H1 (cell line): ENCODE results near the gene STAT4. TPM values are rescaled to one million over a fixed set of nuclear protein-coding genes. Genes with fewer than 3 reads are reported as not detected.

Source experiments
- CTCF ChIA-PET: fragments of 300-600 bp; sonication (Branson Sonifier 250); formaldehyde crosslinking; loops from one replicate; lab custom pipeline; 2021; ENCODE audit not compliant: partially characterized antibody; lab: Charles Lee
- POLR2A ChIA-PET: fragments of 300-600 bp; sonication (Branson Sonifier 250); formaldehyde crosslinking; loops from one replicate; lab custom pipeline; 2021; ENCODE audit warnings: inconsistent platforms; ENCODE audit not compliant: partially characterized antibody; lab: Charles Lee
- DNase-seq, 2 experiments: peaks; one replicate each; pipeline versions ENCODE4 v3.0.0 to v3.0.0-alpha.2; 2010 to 2022; ENCODE audit warnings: low spot score in 2 of 2, low read depth in 1 of 2, mixed read lengths in 1 of 2
- FAIRE-seq: peaks from 2 replicates; lab custom pipeline; 2011; peaks lifted over from hg19 to GRCh38; lab: Jason Lieb, UNC
- H2AFZ ChIP-seq: 2 replicates; pipeline ENCODE4 v1.8.1; 2012; ENCODE audit warnings: low read length, inconsistent platforms
- H2AK5ac ChIP-seq: 2 replicates; pipeline ENCODE4 v1.6.1; 2013; ENCODE audit warnings: low read depth, low read length
- H2BK120ac ChIP-seq: replicated peaks from 2 replicates; pipeline ENCODE3; 2013; ENCODE audit warnings: low read depth, low read length, inconsistent platforms
- H2BK12ac ChIP-seq: 2 replicates; pipeline ENCODE4 v1.6.1; 2013; ENCODE audit warnings: low read depth, low read length
- H2BK15ac ChIP-seq: 2 replicates; pipeline ENCODE4 v1.6.1; 2013; ENCODE audit warnings: low read length
- H2BK20ac ChIP-seq: 2 replicates; pipeline ENCODE4 v1.6.1; 2013; ENCODE audit warnings: low read length
- H2BK5ac ChIP-seq: 2 replicates; pipeline ENCODE4 v1.6.1; 2013; ENCODE audit warnings: low read depth, low read length
- H3K14ac ChIP-seq: 2 replicates; pipeline ENCODE4 v1.6.1; 2013; ENCODE audit warnings: inconsistent platforms; ENCODE audit not compliant: insufficient read length
- H3K18ac ChIP-seq: 2 replicates; pipeline ENCODE4 v1.6.1; 2013; ENCODE audit warnings: low read length; ENCODE audit errors: extremely low read depth
- H3K23ac ChIP-seq: 2 replicates; pipeline ENCODE4 v1.6.1; 2013; ENCODE audit warnings: inconsistent platforms; ENCODE audit not compliant: insufficient read length
- H3K23me2 ChIP-seq: 2 replicates; pipeline ENCODE4 v1.6.1; 2013; ENCODE audit warnings: low read depth, low read length
- H3K27ac ChIP-seq: 2 replicates; pipeline ENCODE4 v1.6.1; 2011; ENCODE audit warnings: low read depth, low read length, inconsistent platforms
- H3K27me3 ChIP-seq, 4 experiments: replicated peaks in 1 of 4; 1 replicate in 1 of 4; 2 replicates in 3 of 4; pipeline versions ENCODE4 v1.6.1 to v1.8.1; 2011 to 2013; ENCODE audit warnings: low read length in 3 of 4, mild to moderate bottlenecking in 3 of 4, inconsistent platforms in 2 of 4, mixed read lengths in 2 of 4, moderate library complexity in 1 of 4; ENCODE audit not compliant: control insufficient read depth in 3 of 4, insufficient read depth in 3 of 4; ENCODE audit errors: extremely low read depth in 1 of 4
- H3K36me3 ChIP-seq, 4 experiments: 2 replicates each; pipeline versions ENCODE4 v1.6.1 to v1.8.1; 2011 to 2013; ENCODE audit warnings: mild to moderate bottlenecking in 4 of 4, low read length in 3 of 4, moderate library complexity in 2 of 4, control low read depth in 1 of 4, inconsistent platforms in 1 of 4; ENCODE audit not compliant: insufficient read depth in 4 of 4, control insufficient read depth in 2 of 4
- H3K4ac ChIP-seq: replicated peaks from 2 replicates; pipeline ENCODE3; 2013; ENCODE audit warnings: low read length, low read depth, mixed read lengths, inconsistent platforms; ENCODE audit not compliant: insufficient read length
- H3K4me1 ChIP-seq, 4 experiments: replicated peaks in 1 of 4; 1 replicate in 1 of 4; 2 replicates in 3 of 4; pipeline versions ENCODE4 v1.6.1 to v1.8.1; 2011 to 2013; ENCODE audit warnings: low read length in 3 of 4, inconsistent platforms in 2 of 4, mixed read lengths in 1 of 4; ENCODE audit not compliant: insufficient read depth in 4 of 4, control insufficient read depth in 3 of 4
- H3K4me2 ChIP-seq, 2 experiments: 2 replicates each; pipeline versions ENCODE4 v1.6.1 to v1.8.1; 2011 to 2013; ENCODE audit warnings: low read depth in 2 of 2, low read length in 2 of 2, control low read depth in 1 of 2, inconsistent platforms in 1 of 2, mild to moderate bottlenecking in 1 of 2; ENCODE audit not compliant: insufficient read depth in 1 of 2
- H3K4me3 ChIP-seq, 4 experiments: fragments of 200-600, 300-600 bp in 1 of 4; sonication (generic), shearing (Covaris generic), sonication (Bioruptor Twin) in 1 of 4; 2 replicates each; pipeline versions ENCODE4 v1.5.1 to v1.8.1; 2011 to 2016; ENCODE audit warnings: low read length in 4 of 4, low read depth in 3 of 4, control low read depth in 2 of 4, inconsistent platforms in 2 of 4, mild to moderate bottlenecking in 2 of 4, mixed read lengths in 1 of 4, moderate library complexity in 1 of 4; ENCODE audit not compliant: insufficient read depth in 2 of 4; ENCODE audit errors: extremely low read depth in 1 of 4
- H3K56ac ChIP-seq: replicated peaks from 2 replicates; pipeline ENCODE3; 2013; ENCODE audit warnings: low read depth, mild to moderate bottlenecking, mixed read lengths, low read length, inconsistent platforms; ENCODE audit not compliant: insufficient read length
- H3K79me1 ChIP-seq: 2 replicates; pipeline ENCODE4 v1.6.1; 2013; ENCODE audit warnings: low read depth, low read length, control low read depth
- H3K79me2 ChIP-seq, 2 experiments: 2 replicates each; pipeline versions ENCODE4 v1.6.1 to v1.8.1; 2012 to 2013; ENCODE audit warnings: low read length in 2 of 2, mild to moderate bottlenecking in 2 of 2, inconsistent platforms in 1 of 2; ENCODE audit not compliant: insufficient read depth in 2 of 2, control insufficient read depth in 1 of 2
- H3K9ac ChIP-seq, 4 experiments: replicated peaks in 1 of 4; 1 replicate in 1 of 4; 2 replicates in 3 of 4; pipeline versions ENCODE4 v1.6.1 to v1.8.1; 2011 to 2013; ENCODE audit warnings: low read depth in 3 of 4, low read length in 3 of 4, control low read depth in 2 of 4, mild to moderate bottlenecking in 2 of 4, moderate library complexity in 2 of 4, inconsistent platforms in 1 of 4; ENCODE audit errors: extremely low read depth in 1 of 4
- H3K9me3 ChIP-seq, 2 experiments: 2 replicates each; pipeline versions ENCODE4 v1.6.1 to v1.8.1; 2012 to 2013; ENCODE audit warnings: mild to moderate bottlenecking in 2 of 2, moderate library complexity in 2 of 2, control low read depth in 1 of 2, inconsistent platforms in 1 of 2, low read depth in 1 of 2, low read length in 1 of 2, mixed read lengths in 1 of 2; ENCODE audit not compliant: insufficient read depth in 2 of 2
- H4K20me1 ChIP-seq, 2 experiments: replicated peaks in 1 of 2; 2 replicates each; pipeline versions ENCODE3 to v1.8.1; 2011 to 2013; ENCODE audit warnings: inconsistent platforms in 2 of 2, low read length in 2 of 2, mild to moderate bottlenecking in 1 of 2; ENCODE audit not compliant: insufficient read depth in 2 of 2, control insufficient read depth in 1 of 2
- H4K5ac ChIP-seq: 2 replicates; pipeline ENCODE4 v1.6.1; 2013; ENCODE audit warnings: low read length, low read depth, mixed read lengths, inconsistent platforms; ENCODE audit not compliant: insufficient read length
- H4K8ac ChIP-seq: 2 replicates; pipeline ENCODE4 v1.8.0; 2013; ENCODE audit warnings: mild to moderate bottlenecking, moderate library complexity, low read length, inconsistent platforms; ENCODE audit not compliant: insufficient read depth; ENCODE audit errors: extremely low read depth
- H4K91ac ChIP-seq: replicated peaks from 2 replicates; pipeline ENCODE3; 2013; ENCODE audit warnings: low read length, mixed read lengths, inconsistent platforms; ENCODE audit not compliant: insufficient read length
- ATF2 ChIP-seq: IDR thresholded peaks from 2 replicates; pipeline ENCODE4 v1.6.1; 2012; ENCODE audit warnings: low read length, inconsistent platforms
- CEBPB ChIP-seq: IDR thresholded peaks from 2 replicates; pipeline ENCODE4 v1.6.1; 2012; ENCODE audit warnings: low read depth, low read length
- CREB1 ChIP-seq: IDR thresholded peaks from 2 replicates; pipeline ENCODE4 v1.6.1; 2012; ENCODE audit warnings: inconsistent platforms
- FOSL1 ChIP-seq: IDR thresholded peaks from 2 replicates; pipeline ENCODE4 v1.6.1; 2011; ENCODE audit warnings: mild to moderate bottlenecking, low read depth, low read length, moderate library complexity; ENCODE audit not compliant: insufficient read depth
- JUND ChIP-seq: IDR thresholded peaks from 2 replicates; pipeline ENCODE4 v1.6.1; 2011; ENCODE audit warnings: mild to moderate bottlenecking, improper control_type of control experiment, low read length
- KDM4A ChIP-seq: IDR thresholded peaks from one replicate; pipeline ENCODE4 v1.7.1; 2012; ENCODE audit warnings: low read depth, mild to moderate bottlenecking, moderate library complexity, low read length, inconsistent platforms; ENCODE audit not compliant: severe bottlenecking
- RAD21 ChIP-seq, 2 experiments: IDR thresholded peaks in 1 of 2; conservative IDR thresholded peaks in 1 of 2; 2 replicates each; pipeline ENCODE4 v1.6.1; 2011; ENCODE audit warnings: low read depth in 2 of 2, low read length in 2 of 2, improper control_type of control experiment in 1 of 2, inconsistent platforms in 1 of 2, mild to moderate bottlenecking in 1 of 2, moderate library complexity in 1 of 2
- RFX5 ChIP-seq: IDR thresholded peaks from 2 replicates; pipeline ENCODE4 v1.6.1; 2011; ENCODE audit warnings: low read depth, low read length, improper control_type of control experiment, borderline replicate concordance
- TBP ChIP-seq: IDR thresholded peaks from 2 replicates; pipeline ENCODE4 v1.6.1; 2011; ENCODE audit warnings: low read depth, low read length, improper control_type of control experiment
- WGBS, 2 experiments: shearing (Covaris generic) in 1 of 2; methylation state at CpG; one replicate each; pipeline versions ENCODE4 v1.1.6 to v1.1.7; 2013 to 2015; ENCODE audit warnings: low lambda C conversion rate in 2 of 2, mixed read lengths in 2 of 2, inconsistent platforms in 1 of 2, low coverage in 1 of 2, missing lambda C conversion rate in 1 of 2; ENCODE audit not compliant: insufficient replicate concordance in 2 of 2, insufficient coverage in 1 of 2, insufficient read length in 1 of 2; ENCODE audit errors: extremely low coverage in 1 of 2, missing lambda C conversion rate in 1 of 2; 5-methylcytosine and 5-hydroxymethylcytosine counted together
- polyA plus RNA-seq, 7 experiments: library from polyadenylated mRNA; depleted of rRNA in 3 of 7; stranded (reverse) in 5 of 7; unstranded in 2 of 7; fragments of >200 nt in 5 of 7; fragments of 200-250 nt in 2 of 7; gene quantifications; 1 replicate in 5 of 7; 2 replicates in 1 of 7; 4 replicates in 1 of 7; pipeline versions ENCODE4 v1.2.1 to v1.2.3, GENCODE V29; 2011 to 2013; ENCODE audit warnings: missing spikeins in 2 of 7, mixed read lengths in 2 of 7
- total RNA-seq: library from RNA; stranded (reverse); fragmentation: NEBNext Ultra II Directional; extraction: Animal tissue kit (Norgen Biotek cat#: 25700); gene quantifications from 2 replicates; pipeline ENCODE4 v1.2.1, GENCODE V29; 2021
- TF ChIP-seq, protein P1 (sequence below): IDR thresholded peaks from 2 replicates; pipeline ENCODE4 v1.6.1; 2011; ENCODE audit warnings: low read length, improper control_type of control experiment

Gene STAT4
- total and polyA plus RNA-seq, 2 of the 8 experiments (the other 6 are each of a cell fraction or from before 2014, with no cell fraction given), result 0.36 to 0.63 TPM

DNA sequence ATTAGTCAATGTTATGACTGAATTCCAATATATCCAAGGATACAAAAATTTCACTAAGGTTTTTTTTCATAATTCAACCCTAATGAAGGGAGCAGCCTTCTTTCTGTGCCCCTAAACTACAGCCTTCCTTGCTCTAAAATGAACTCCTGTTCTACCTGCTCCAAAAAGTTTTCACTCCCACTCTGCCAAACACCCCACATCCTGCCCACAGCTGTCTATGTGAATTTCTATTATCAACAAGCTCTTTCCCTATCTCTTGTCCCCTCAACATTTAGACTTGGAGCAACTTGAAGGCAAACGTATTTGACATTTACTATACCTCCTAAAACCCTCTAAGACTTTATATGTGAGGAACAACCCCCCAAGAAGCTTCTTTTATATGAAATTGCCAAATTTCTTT lies 2.5 kb downstream of the STAT4 start:
- ChIA-PET CTCF (interaction anchor here (1.7 to 2.5 kb wide), 2 partner anchors 10 to 96 kb away, joined by 4 to 11 read pairs; no protein-coding TSS in a partner anchor), POLR2A (interaction anchor here (0.8 kb wide), 1 partner anchor 26 kb away, joined by 3 read pairs; no protein-coding TSS in a partner anchor)
- H3K14ac ChIP-seq, result no peak overlapping the region
- no peak overlapping the region for H3K4me2 ChIP-seq
- H2BK20ac ChIP-seq, result no peak overlapping the region
- no peaks in the 10 kb centered on the region for H3K79me2 ChIP-seq
- no peak overlapping the region for H3K23ac ChIP-seq
- DNase-seq, result no peak
- no peak overlapping the region for H2AFZ ChIP-seq
- 83% methylated on average over 1 of the region's 1 CpG; no CpG with 5 or more reads in 1 of the 2 experiments for WGBS, 2 experiments
- H3K9me3 ChIP-seq, result no peaks in the 10 kb centered on the region
- H3K36me3 ChIP-seq, result no peaks in the 10 kb centered on the region
- H2BK15ac ChIP-seq, result no peak overlapping the region
- H3K9ac ChIP-seq, result no peak overlapping the region
- H3K4ac ChIP-seq, result no peak overlapping the region
- H3K18ac ChIP-seq, result no peak overlapping the region
- no peak overlapping the region for H2BK5ac ChIP-seq
- H4K20me1 ChIP-seq, result no peaks in the 10 kb centered on the region
- H4K5ac ChIP-seq, result no peak overlapping the region
- H2BK12ac ChIP-seq, result no peak overlapping the region
- H3K79me1 ChIP-seq, result no peaks in the 10 kb centered on the region
- FAIRE-seq, result no peak
- peaks cover 0 to 7% (median 4%) of the 10 kb centered on the region in 4 experiments; a peak in 2 of 7 replicates for H3K27me3 ChIP-seq
- H3K27ac ChIP-seq, result no peak overlapping the region
- peaks cover 0 to 4% (median 2%) of the 10 kb centered on the region in 4 experiments; a peak in 4 of 7 replicates for H3K4me1 ChIP-seq
- H2AK5ac ChIP-seq, result no peak overlapping the region
- H4K91ac ChIP-seq, result no peak overlapping the region
- no peak overlapping the region for H4K8ac ChIP-seq
- H3K4me3 ChIP-seq, result no peak overlapping the region
- no peak overlapping the region for H2BK120ac ChIP-seq
- H3K56ac ChIP-seq, result no peak overlapping the region
- H3K23me2 ChIP-seq, result peaks cover 11% of the 10 kb centered on the region
- TF ChIP-seq CREB1, result no peak
- no peak for TF ChIP-seq CEBPB
- TF ChIP-seq RAD21 (IDR thresholded peaks at IDR 0.05 in 1 of 2, conservative IDR thresholded peaks at IDR 0.05 in 1 of 2; ENCODE audit: low read depth in 2 of 2, low read length in 2 of 2), result no peak
- no peak for TF ChIP-seq ATF2
- no peak for TF ChIP-seq TBP
- TF ChIP-seq FOSL1, result no peak
- no peak for TF ChIP-seq RFX5
- no peak for TF ChIP-seq KDM4A
- no peak for TF ChIP-seq JUND
- TF ChIP-seq, protein P1, sequence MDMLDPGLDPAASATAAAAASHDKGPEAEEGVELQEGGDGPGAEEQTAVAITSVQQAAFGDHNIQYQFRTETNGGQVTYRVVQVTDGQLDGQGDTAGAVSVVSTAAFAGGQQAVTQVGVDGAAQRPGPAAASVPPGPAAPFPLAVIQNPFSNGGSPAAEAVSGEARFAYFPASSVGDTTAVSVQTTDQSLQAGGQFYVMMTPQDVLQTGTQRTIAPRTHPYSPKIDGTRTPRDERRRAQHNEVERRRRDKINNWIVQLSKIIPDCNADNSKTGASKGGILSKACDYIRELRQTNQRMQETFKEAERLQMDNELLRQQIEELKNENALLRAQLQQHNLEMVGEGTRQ, result no peak
